ENCODE measurements around the gene RSBN1L.

RSBN1L gene

GRCh38 chr7:77731716-77732115, 35.5 kb downstream of the RSBN1L start:
- DNase-seq (ENCODE audit: low read depth in 2 of 2), result no peak

- no peak for DNase-seq (ENCODE audit: low read depth in 2 of 2)
These were observed 38.6 kb downstream of the RSBN1L start for GRCh38 chr7:77734659-77735421.

DNA sequence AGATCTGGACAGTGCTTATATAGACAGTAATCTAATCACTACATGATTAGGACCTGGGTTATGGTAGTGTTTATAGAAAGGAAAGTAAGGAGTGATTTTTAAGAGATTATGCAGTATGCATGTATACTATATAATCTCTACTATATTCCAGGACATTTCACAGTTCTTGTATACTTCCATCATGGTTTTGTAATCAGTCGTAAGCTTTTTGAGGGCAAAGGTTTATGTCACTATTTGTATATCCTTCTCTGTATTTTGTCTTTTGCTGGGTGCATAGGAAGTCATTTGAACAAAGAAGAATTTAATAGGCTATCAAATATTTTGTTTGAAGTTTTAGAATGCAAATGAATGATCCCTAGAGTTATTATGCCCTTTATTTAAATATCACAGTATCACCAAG, 39.2 kb downstream of the RSBN1L start:
- no peak for DNase-seq (ENCODE audit: low read depth in 2 of 2)

DNA sequence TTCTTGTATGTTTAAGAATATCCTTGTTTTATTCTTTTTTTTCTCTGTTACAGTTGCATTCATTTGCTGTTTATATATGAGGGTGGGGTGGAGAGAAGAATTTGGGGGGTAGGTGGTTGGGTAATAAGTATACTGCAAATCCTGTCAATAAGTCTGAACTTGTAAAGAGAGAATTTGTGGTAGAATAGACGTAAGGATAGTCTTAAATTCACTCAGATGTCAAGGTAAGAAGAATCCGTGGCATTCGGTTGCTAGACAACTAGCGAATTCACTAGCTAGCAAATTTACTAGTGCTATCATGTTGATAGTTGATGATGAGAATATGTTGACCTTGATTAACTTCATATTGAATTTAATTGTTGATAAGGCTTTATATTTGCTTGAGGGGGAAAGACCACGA, 40.7 kb downstream of the RSBN1L start:
- no peak for DNase-seq (ENCODE audit: low read depth in 2 of 2)

GRCh38 chr7:77738382-77738781, 42.1 kb downstream of the RSBN1L start:
- no peak for DNase-seq (ENCODE audit: low read depth in 2 of 2)

- no peak for DNase-seq (ENCODE audit: low read depth in 2 of 2)
These were observed 42.6 kb downstream of the RSBN1L start for GRCh38 chr7:77738871-77739270.

DNA sequence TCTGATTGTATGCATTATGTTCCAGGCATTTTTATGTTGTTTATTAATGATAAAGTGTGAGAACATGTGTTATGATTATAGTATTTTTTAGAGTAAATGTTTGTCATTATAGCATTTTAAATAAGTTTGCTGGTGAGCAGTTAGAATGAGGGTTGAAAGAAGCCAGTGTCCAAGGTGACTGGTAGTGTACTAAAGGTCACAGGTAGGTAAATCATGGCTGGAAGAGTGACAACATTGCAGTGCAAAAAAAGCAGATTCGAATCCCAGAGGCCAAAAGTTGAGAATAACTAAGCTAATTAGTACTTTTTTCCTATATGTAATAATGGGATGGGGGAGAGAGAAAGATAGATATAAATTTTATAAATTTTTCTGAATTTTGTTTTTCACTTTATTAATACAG, 44.0 kb downstream of the RSBN1L start:
- DNase-seq (ENCODE audit: low read depth in 2 of 2), result no peak

- DNase-seq (ENCODE audit: low read depth in 2 of 2), result no peak
These were observed 47.3 kb downstream of the RSBN1L start for GRCh38 chr7:77743518-77743917.

GRCh38 chr7:77745746-77746145, 49.5 kb downstream of the RSBN1L start:
- no peak for DNase-seq (ENCODE audit: low read depth in 2 of 2)

- no peak for DNase-seq (ENCODE audit: low read depth in 2 of 2)
These were observed 50.0 kb downstream of the RSBN1L start for GRCh38 chr7:77746164-77746823.

GRCh38 chr7:77746824-77747165, 50.5 kb downstream of the RSBN1L start:
- no peak for DNase-seq (ENCODE audit: low read depth in 2 of 2)

DNA sequence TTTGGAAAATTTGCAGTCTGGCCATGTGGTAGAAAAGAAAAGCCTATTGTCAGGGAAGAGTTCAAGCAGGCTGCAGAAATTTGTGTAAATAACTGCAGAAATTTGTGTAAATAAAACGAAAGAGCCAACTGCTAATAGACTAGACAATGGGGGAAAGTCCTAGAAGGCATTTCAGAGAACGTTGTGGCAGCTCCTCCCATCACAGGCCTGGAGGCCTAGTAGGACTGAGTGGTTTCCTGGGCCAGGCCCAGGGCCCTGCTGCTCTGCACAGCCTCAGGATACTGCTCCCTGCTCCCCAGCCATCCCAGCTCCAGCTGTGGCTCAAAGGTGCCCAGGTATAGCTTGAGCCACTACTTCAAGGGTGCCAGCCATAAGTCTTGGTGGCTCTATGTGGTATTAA, 50.9 kb downstream of the RSBN1L start:
- no peak for DNase-seq (ENCODE audit: low read depth in 2 of 2)

DNA sequence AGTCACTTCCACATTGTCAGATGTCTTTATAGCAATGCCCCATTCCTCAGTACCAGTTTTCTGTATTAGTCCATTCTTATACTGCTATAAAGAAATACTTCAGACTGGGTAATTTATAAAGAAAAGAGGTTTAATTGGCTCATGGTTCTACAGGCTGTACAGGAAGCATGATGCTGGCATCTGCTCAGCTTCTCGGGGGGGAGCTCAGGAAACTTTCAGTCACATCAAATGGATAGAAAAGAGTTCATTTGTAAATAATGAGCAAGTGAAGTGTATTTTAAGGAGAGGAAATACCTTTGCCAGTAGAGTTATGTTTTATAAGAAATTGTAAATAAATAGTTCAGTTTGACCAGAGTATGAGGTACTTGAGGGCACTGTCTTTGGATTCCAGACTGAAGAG, 51.5 kb downstream of the RSBN1L start:
- DNase-seq (ENCODE audit: low read depth in 2 of 2), result no peak

GRCh38 chr7:77752016-77752415, 55.8 kb downstream of the RSBN1L start:
- DNase-seq (ENCODE audit: low read depth in 2 of 2), result no peak

DNA sequence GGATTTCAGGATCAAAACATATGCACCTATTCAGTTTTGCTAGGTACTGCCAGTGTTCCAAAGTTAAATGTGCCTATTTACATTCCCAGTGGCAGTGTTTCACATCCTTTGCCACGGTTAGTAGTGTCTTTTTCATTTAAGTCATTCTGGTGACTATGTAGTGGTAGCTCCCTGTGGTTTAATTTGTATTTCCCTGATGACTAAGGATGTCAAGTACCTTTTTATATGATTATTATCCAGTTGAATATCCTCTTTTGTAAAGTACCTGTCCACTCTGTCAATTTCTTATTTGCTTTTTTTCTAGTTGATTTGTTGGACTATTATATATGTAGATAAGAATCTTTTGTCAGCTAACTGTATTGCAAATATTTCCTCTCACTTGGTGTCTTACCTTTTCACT, 56.9 kb downstream of the RSBN1L start:
- no peak for DNase-seq (ENCODE audit: low read depth in 2 of 2)

DNA sequence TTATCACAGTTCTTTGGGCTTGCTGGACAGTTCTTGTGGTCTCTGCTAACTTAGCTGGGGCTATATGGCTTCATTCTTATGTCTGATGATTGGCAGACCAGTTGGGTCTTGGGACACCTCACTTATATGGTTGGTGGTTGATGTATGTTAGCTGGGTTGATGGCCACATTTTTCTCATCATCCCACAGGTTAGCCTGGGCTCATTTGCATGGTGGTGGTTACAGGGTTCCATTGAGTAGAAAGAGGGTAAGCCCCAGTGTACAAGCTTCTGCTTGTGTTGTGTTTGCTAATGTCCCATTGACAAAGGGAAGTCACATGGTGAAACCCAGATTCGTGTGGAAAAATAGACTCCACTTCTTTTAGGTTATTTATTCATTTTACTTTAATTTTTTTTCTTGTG, 61.3 kb downstream of the RSBN1L start:
- no peak for DNase-seq (ENCODE audit: low read depth in 2 of 2)

GRCh38 chr7:77759294-77759889, 63.1 kb downstream of the RSBN1L start:
- peak in 1 of 2 donors; percentile 52 for DNase-seq (ENCODE audit: low read depth in 2 of 2)

DNA sequence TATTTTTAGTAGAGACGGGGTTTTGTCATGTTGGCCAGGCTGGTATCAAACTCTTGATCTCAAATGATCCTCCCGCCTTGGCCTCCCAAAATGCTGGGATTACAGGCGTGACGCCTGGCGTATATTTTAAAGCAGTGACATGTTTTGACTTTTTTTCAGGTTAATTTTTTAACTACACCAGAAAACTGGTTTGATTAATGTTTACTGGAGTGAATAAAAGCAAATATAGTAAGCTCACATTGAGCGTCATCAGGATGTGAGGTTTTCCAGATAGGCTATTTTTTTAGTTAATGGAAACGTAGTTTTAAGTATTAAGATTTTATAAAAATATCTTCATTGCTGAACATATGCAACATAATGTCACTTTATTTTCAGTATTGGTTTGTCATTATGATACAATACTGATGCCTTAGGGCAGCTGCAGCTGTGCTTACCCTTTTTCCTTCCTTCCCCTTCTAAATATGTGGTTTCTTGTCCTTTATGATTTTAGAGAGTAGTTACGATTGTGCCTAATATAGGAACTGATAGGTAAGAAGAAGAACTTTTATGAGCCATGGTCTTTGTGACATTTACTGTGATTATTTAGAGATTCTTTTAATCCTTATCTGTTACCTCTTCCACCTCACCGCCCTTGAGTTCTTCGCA, 64.7 kb downstream of the RSBN1L start:
- DNase-seq (ENCODE audit: low read depth in 2 of 2), result no peak

DNA sequence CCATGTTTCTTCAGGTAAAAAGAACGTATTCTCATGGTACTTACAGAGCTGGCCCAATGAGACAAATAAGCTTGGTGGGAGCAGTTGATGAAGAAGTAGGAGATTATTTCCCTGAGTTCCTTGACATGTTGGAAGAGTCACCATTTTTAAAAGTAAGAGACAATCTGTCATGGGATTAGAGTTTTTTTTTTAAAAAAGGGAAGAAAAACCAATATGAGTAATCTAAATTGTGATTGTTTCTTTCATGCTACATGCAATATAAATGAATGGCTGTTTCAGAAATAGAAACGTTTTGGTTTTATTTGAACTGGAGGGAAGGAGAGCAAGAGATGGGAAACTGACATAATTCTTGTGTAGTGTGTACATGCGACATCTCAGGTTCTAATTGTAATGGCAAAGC, 69.2 kb downstream of the RSBN1L start:
- DNase-seq (ENCODE audit: low read depth in 2 of 2), result no peak

- no peak for DNase-seq (ENCODE audit: low read depth in 2 of 2)
These were observed 69.9 kb downstream of the RSBN1L start for GRCh38 chr7:77765906-77766800.

DNA sequence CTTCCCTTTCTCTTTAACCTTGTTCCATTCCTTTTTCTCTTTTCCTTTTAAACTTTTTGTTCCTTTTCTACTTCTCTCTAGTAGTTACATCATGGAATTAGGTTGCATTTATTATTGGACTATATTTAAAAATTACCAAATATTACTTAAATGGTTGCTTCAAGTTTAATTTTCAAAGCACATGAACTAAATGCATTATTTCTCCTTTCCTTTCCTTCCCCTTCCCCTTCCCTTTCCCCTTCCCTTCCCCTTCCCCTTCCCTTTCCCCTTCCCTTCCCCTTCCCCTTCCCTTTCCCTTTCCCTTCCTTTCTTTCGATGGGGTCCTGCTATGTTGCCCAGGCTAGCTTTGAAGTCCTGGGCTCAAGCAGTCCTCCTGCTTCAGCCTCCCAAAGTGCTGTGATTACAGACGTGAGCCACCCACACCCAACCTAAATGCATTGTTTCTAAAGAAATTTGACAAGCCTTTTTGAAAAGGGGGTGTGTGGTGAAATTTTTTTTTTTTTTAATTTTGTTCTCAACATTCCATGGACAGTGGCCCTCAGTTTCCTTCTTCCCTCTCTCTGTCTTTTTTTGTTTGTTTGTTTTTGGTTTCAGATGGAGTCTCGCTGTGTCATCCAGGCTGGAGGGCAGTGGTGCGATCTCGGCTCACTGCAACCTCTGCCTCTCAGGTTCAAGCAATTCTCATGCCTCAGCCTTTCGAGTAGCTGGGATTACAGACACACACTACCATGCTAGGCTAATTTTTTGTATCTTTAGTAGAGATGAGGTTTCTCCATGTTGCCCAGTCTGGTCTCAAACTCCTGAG, 70.7 kb downstream of the RSBN1L start:
- DNase-seq (ENCODE audit: low read depth in 2 of 2), result no peak

Measured in stimulated activated CD8-positive, alpha-beta memory T cell treated with anti-CD3 and anti-CD28 coated beads, Interleukin-15, amount 100 ng/mL, for 4 hours (primary cell).